HG03469 (cell line): ENCODE data around the gene P2RY6.

Source experiments
- ATAC-seq: cut with Tn5 transposase; IDR thresholded peaks from one replicate; pipeline ENCODE4 v1.9.1; 2021; ENCODE audit warnings: mild to moderate bottlenecking, moderate library complexity, moderate number of reproducible peaks; ENCODE audit not compliant: unreplicated experiment

Gene P2RY6

GRCh38 chr11:73236205-73236765 is 35.9 kb upstream of the P2RY6 start:
- no peak for ATAC-seq

- no peak for ATAC-seq
These were observed 35.3 kb upstream of the P2RY6 start for GRCh38 chr11:73236854-73237253.

- no peak for ATAC-seq
These were observed 34.5 kb upstream of the P2RY6 start for GRCh38 chr11:73237471-73238290.

GRCh38 chr11:73239111-73239521 is 33.0 kb upstream of the P2RY6 start:
- ATAC-seq = no peak

- no peak for ATAC-seq
These were observed 32.5 kb upstream of the P2RY6 start for GRCh38 chr11:73239571-73240189.

GRCh38 chr11:73240190-73240781 is 31.9 kb upstream of the P2RY6 start:
- no peak for ATAC-seq

- ATAC-seq = no peak
These were observed 30.8 kb upstream of the P2RY6 start for GRCh38 chr11:73241300-73241699.

GRCh38 chr11:73242251-73243092 is 29.7 kb upstream of the P2RY6 start:
- no peak for ATAC-seq

GRCh38 chr11:73243093-73243485 is 29.0 kb upstream of the P2RY6 start:
- ATAC-seq = no peak

- no peak for ATAC-seq
These were observed 27.4 kb upstream of the P2RY6 start for GRCh38 chr11:73244589-73245240.

GRCh38 chr11:73245461-73245860 is 26.7 kb upstream of the P2RY6 start:
- ATAC-seq = no peak

- no peak for ATAC-seq
These were observed 25.8 kb upstream of the P2RY6 start for GRCh38 chr11:73246303-73246702.

GRCh38 chr11:73248526-73249185 is 23.5 kb upstream of the P2RY6 start:
- ATAC-seq = no peak

- no peak for ATAC-seq
These were observed 22.8 kb upstream of the P2RY6 start for GRCh38 chr11:73249304-73249703.

- no peak for ATAC-seq
These were observed 22.0 kb upstream of the P2RY6 start for GRCh38 chr11:73249853-73250783.

GRCh38 chr11:73252577-73253191 is 19.5 kb upstream of the P2RY6 start:
- no peak for ATAC-seq

- ATAC-seq = no peak
These were observed 14.6 kb upstream of the P2RY6 start for GRCh38 chr11:73257342-73258103.
